ENCODE results near the gene TSPO.
"Not testable (repeated sequence)": the region's sequence is repeated elsewhere in the genome, so short reads cannot be mapped to it uniquely, and the experiment has no call there.

Gene TSPO

DNA sequence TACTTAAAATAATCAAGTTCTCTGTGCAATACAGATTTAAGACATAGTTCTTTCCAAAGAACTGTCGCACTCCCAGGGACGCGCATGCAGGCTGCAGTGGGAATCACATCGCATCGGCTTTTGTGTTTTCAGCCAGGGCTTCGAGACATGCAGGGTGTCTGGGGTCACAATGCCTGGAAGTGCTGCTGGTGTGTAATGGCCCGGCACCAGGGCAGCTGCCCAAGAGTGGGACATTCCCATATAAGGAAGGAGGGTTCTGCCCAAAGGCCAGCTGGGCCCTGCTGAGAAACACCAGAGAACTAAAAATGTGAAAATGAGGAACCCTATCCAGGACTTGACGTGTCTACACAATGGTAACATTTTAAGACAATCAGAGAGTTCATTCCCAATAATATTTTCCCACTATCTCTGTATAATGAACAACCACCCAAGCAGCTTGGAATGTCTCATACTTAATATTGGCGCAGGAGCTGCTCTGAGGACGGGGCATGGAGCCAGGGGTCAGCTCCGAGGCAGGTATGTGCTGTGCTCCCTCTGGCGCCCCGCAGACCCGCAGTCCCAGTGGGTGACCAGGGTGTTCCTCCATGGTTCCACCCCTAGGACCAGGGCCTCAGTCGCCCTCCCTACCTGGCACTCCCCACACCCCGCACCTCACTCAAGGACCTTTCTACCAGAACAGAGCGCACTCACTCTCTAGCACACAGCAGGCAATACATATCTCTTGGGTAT, 19.4 kb upstream of the TSPO start:
- DNase-seq, result no peak

DNA sequence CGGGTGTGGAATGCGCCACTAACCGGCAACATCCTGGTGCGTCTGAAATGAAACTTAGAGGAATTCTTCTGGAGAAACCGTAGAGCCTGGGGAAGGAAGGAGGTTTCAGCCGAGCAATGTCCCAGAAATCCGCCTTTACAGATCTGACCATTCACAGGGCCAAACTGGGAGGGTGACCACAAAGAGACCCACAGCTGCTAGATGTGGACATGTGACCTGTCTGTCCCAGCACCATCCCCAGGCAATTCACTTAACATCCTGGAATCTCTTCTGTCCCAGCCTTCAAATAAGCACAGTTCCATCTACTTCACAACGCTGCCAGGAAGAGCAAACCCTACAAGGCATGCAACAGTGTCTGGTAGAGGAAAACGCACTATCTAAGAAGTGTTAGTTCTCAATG, 18.0 kb upstream of the TSPO start:
- no peak for DNase-seq

DNA sequence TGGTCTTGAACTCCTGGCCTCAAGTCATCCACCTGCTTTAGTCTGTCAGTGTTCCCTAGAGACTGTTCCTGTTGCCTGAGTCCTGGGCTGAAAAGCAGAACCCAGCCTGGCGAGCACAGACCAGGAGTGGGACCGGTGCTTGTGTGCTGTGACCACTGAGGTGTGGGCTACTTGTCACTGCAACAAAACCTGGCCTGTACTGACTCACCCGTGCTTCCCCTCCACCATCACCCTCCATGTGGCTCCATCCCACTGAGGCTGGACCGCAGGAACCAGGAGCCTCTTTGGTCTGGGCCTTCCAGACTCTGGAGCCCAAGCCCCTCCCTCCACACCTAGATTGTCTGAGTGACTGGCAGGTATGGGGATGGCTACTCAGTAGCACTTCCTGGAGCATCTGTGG, 16.8 kb upstream of the TSPO start:
- DNase-seq, result no peak

DNA sequence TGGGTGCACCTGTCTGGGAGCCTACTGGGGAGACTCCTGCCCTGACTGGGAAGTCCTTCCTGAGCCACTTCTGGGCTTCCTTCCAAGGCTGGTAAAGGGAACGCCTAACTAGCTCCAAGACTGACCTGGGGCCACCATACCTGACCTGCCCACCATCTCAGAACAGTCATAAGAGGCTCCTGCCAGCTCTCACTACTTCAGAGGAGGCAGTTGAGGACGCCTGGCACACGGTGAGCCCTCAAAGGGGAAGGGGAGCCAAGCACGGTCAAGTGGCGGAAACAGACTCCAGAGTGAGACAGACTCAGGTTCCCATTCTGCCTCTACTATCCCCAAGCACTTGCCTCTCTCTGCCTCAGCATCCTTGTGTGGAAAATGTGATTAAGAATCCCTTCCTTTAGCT, 15.8 kb upstream of the TSPO start:
- DNase-seq, result no peak

DNA sequence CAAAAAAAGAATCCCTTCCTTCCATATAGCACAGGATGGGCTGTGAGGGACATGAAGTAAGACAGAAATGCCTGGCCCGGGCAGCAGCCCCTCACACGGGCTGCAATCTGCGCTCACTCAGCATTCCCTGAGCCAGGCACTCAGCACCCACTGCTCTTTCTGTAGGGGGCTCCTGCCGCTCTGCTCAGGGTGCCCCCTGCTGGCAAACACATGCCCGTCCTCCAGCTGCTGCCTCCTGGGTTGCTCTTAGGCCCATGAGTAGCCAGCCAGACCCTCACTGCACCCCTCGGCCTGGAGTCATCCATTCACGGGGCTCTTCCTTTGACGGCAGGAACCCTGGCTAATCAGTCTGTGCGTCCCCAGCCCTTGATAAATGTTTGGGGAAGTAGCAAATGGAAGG, 15.1 kb upstream of the TSPO start:
- peak in 1 of 3 experiments; percentile 9 for DNase-seq

DNA sequence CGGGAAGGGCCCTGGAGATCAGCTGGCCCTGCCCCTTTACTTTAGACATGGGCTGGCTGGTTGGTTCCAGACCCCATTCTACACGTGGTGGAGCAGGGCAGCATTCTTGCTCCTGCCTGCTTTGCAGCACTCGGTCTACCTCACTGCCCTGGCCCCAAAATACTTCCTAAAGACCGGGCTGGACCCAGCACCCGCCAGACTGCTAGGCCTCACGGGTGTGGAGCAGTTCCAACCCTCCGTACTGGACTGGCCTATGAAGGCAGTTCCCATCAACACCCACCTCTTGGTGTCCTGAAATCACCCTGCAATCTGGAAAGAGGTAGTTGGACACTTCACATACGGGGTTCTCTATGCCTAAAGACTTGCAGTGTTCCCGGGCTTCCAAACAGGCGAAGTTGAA, 14.6 kb upstream of the TSPO start:
- DNase-seq, result no peak

DNA sequence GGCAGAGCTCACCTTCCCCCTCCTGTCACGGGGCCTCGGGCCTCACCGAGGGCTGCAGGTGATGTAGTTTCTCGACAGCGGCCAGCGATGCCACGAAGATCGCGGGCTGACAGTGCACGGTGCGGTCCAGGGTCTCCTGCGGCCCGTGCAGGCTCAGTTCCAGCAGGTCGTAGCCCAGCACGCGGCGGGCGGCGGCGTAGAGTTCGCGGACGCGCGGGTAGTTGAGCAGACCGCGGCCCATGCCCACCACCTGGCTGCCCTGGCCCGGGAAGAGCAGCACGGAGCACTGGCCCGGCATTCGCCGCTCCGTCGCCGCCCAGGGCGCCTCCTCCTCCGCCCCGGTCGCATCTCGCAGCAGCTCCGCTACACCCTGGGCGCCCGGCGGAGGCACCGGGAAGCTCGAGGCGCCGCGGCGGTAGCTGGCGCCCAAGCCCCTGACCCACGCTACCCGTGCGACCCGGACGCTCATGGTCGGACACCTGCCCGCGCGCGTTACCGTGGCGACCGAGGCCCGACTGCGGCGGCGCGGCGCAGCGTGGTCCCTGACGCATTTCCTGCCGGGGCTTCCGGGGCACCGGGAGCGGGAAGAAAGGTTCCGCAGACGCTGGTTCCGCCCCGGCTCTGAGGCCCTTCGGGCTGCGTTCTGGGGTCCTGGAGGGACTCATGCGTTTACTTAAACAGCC, 8.3 kb upstream of the TSPO start, which contains the start of gene MCAT:
TSS of gene MCAT (minus strand) at position 519 of the 683 bp plus-strand sequence. CDS start at position 469, 50 bp downstream.
- peak; percentile 65 to 84 (median 77) for DNase-seq

DNA sequence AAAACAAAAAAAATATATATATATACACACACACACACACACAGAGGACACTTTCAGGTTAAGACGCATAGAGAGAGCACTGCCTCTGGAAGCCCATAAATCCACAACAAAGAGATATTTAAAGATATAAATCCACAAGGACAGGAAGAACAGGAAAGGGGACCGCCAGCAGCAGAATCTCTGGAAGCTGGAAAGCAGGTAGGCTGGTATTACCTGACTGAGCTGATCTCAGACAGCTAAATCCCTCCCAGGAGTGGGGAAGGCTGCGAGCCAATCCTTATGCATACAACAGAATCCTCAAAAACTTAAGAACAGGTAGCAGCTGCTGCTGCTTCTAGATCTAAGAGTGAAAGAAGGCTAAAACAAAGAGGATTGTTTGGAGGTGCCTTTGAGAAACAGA, 6.4 kb upstream of the TSPO start:
- DNase-seq, result no peak

DNA sequence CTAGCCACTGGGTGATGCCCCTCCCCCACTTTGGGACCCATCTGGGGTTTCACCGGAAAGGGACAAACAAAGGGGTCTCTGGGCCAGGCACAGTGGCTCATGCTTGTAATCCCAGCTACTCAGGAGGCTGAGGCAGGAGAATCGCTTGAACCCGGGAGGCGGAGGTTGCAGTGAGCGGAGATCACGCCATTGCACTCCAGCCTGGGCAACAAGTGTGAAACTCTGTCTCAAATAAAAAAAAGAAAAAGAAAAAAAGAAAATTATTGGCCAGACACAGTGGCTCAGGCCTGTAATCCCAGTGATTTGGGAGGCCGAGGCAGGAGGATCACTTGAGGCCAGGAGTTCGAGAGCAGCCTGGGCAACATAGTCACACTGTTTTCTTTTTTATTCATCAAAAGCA, 6.0 kb upstream of the TSPO start:
- not testable (repeated sequence) for DNase-seq

DNA sequence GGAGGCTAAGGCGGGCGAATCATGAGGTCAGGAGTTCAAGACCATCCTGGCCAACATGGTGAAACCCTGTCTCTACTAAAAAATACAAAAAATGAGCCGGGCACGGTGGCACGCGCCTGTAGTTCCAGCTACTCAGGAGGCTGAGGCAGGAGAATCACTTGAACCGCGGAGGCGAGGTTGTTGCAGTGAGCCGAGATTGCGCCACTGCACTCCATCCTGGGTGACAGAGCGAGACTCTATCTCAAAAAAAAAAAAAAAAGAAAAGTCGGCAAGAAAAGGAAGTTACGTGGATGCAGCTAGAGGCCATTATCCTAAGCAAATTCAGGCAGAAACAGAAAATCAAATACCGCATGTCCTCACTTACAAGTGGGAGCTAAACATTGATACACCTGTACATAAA, 5.0 kb upstream of the TSPO start:
- not testable (repeated sequence) for DNase-seq

DNA sequence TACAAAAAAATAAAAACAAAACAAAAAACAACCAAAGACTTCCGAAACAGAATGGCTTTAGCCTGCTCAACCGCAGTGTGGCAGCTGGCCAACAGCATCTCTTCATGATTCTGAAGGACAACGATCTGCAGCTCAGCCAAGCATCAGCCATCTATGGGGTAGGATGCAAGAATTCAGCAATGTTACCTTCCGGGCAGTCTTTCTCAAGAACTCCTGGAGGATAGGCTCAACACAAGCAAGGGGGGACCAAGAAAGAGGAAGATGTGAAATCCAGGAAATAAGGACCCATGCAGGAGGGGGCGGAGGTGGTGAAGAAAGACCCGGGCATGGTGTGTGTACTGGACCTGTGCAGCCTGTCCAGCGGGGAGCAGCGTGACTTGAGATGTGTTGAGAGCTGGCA, 3.5 kb upstream of the TSPO start:
- no peak for DNase-seq

DNA sequence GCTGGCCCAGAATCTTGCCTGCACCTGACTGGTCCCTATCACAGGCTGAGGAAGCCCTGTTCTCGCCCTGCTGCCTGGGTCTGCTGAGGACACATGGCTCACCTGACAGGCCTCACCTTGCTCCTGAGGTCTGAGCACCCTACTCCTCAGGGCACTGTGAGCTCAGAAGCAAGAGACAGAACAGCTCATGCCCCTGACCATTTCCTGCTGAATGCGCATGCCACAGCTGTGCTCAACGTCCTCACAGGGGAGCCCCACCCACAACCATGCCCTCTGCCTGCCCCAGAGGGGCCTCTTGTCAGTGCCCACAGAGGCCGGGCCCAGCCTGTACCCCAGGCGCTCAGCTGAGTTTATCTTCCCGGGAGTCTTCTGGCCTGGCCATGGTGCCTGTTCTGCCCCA, 2.8 kb upstream of the TSPO start:
- no peak for DNase-seq

DNA sequence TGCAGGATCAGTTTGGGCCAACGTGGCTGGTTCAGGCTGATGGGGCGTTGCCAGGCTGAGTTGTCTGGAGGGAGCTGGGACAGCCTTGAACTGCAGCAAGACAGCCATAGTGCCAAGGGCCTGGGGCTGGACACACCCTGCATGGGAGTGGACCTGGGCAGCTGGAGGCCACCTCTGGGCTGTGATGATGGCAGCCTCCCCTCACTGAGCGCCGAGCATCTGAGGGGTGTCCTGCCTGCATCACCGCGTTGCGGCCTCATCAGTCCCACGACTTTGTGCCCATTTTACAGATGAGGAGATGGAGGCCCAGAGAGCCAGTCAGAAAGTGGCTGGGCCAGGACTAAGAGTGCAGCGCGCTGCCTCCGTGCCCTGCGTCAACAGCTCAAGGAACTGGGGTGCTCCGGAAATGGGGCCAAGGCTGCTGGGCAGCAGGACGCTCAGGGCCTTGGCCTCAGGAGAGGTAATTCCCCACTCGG, 590 bp upstream of the TSPO start:
- DNase-seq, result no peak

DNA sequence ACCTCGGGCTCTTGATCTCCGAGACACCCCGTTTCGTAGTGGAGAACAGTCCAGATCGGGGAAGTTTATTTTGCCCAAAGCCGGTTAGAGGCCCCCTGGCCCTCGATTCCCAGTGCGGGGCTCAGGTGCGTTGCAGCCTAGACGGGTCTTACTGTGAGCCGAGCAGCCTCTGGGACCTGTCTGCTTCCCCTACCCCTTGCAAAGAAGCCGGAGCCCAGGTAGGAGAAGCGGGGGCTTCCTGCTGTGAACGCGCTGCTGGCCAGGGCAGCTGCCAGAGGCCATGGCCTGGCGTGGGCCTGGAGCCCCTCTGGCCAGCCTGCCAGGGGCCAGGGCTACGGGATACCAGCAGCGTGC, 621 bp downstream of the TSPO start:
- peak in 2 of 3 experiments; percentile 48 to 53 for DNase-seq

DNA sequence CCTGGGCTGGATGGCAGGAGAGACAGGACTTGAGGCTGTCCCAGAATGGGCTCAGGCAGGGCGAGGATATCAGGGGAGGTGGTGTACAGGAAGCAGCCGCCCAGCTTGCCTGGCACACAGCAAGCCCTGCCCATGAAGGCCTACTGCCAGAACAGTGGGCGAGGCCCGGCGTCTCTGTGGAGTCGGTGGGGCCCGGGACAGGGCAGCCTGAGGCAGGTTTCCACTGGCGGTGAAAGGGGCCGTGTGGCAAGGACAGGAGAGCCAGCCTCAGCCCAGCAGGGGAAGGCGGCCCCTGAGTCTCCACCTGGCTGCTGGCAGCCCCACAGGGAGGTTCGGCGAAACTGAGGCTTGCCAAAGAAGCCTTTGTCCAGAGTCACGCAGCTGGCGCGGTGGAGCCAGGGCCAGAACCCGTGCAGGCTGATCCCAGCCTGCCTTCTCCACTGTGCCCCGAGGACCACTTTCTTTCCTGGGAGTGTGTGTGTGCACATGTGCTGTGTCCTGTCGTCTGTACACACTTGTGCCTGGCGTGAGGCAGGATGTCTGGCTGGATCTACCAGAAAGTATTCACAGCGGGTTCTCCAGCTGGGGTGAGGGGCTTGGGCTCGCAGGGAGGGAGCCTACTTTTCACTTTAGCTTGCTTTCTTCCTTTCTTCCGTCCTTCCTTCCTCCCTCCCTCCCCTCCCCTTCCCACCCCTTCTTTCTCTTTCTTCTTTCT, 1.2 kb downstream of the TSPO start:
- DNase-seq, result peak in 2 of 3 experiments; percentile 50 to 55

DNA sequence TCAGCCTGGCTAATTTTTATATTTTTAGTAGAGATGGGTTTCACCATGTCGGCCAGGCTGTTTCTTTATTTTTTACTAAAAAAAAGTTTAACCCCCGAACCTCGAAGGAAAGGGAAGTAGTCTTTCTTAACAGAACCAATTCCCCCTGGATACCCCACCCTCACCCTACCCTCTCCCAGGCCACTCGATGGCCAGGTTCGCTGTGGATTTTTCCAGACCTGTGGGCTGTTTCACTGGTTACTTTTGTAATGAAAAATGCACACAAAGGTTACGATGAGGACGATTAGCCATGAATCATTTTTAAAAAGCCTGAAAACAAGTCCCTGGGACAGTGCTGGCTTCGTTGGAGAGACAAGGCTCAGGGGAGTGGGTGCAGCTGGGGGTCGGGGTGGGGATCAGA, 2.5 kb downstream of the TSPO start:
- DNase-seq, result no peak

DNA sequence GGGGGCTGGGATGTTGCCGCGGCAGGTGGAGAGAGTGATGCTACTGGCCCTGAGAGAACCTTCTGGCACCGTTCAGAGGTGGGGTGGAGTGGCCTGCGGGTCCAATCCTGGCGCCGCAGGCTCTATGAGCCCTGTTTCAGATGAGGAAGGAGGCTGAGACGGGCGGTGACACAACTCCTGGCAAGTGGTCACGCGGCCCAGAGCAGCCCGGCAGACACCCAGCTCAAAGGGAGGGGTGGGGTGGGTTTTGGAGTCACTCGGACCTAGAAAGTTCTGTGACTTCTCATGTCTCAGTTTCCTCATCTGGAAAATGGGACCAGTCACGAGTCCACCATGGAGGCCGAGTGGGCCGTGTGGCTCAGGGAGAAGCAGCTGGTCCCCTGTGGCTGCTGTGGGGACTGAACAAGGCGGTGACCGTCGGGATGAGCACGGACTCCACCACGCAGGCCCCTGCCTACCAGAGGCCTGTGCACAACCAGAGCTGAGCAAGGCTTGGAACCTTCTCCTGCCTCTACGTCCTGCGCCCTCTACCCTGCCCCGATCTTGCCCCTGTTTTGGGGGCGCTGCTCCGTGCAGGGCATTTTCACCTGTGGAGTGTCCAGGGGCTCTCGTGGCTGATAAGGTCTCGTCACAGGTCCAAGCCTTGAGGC, 3.7 kb downstream of the TSPO start:
- no peak for DNase-seq

DNA sequence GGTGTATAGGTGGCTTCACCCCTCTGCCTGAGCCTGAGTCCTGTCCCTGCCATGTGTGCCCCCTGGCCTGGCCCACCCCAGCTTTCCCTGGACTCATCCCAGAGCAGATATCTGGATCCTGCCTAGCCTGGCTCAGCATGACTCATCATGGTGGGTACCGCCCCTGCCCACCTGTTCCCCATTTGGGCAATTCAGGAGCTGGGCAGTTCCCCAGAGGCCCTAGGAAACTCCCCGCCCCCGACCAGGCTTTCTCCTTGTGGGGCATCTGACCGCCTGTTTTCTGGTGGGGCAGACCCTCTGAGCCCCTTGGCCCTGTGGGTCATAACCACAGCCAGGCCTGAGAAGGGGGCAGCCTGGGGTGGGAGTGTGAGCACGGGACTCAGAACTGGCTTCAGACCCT, 4.4 kb downstream of the TSPO start:
- DNase-seq, result no peak

DNA sequence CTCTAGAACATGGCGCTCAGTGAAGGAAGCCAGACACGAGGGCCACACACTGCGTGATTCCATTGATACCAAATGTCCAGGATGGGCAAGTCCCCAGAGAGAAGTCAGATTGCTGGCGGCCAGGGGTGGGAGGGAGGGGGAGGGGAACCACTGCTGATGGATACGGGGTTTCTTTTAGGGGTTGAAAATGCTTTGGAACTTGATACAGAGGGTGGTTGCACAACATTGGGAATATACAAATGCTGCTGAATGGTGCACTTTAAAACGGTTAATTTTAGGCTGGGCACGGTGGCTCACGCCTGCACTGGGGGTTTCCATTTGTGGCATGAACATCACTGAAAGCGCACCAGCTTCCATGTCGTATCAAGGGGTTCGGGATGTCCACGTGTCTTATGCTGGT, 5.1 kb downstream of the TSPO start:
- no peak for DNase-seq

DNA sequence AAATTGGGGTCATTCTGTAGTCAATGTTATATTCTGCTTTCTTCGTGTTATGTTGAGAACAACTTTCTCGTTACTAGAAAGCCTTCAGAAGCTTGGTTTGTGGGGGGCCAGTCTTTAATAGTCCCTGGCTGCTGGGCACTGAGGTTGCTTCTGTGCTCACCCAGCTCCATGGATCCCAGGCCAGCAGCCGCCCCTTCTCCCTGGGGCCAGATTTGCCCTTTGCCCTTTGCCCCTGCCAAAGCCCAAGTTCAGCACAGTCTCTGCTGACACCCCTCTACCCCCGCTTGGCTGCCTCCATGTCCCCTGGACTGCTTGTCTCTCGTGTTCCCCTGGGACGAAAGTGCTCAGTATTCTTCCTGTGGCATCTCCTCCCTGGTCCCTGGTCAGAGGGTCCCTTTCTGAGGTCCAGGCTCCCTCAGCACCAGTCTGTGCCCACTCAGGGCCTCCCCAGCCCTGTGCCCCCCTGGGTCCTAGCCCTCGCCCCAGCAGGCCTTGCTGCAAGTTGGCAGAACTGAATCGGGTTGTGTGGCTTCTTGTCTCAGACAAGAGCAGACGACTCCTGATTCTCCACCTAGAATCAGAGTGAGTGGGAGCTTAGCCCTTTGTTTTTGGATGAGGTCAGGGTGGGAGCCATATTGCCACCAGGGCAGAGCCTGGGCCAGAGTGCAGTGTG, 6.7 kb downstream of the TSPO start:
- DNase-seq, result no peak

DNA sequence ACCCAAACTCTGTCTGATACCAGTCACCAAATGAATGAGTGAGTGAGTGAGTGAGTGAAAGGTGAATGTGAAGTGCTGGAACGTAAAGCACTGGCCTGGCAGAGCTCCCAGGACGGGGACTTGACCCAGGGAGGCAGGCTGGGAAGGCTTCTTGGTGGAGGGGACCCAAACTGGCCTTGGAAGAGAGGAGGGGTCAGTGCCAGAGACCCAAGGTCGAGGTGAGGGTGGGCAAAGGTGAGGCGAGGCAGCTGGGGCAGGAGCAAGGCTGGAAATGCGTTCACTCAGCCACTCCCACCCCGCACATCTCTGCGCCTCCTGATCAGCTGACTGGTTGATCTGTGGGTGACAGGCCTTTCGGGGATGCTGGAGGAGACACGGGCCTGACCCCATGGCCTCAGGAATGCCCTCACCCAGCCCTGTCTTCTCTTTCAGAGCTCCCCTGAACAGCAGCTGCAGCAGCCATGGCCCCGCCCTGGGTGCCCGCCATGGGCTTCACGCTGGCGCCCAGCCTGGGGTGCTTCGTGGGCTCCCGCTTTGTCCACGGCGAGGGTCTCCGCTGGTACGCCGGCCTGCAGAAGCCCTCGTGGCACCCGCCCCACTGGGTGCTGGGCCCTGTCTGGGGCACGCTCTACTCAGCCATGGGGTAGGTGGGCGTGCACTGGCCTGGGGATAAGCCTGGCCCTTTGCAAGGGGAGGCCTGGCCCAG, 7.6 kb downstream of the TSPO start:
- no peak for DNase-seq
